Stomach smooth muscle (tissue), 2 donors: ENCODE data around the gene PLD4.
"Not testable (repeated sequence)": the region's sequence is repeated elsewhere in the genome, so short reads cannot be mapped to it uniquely, and the experiment has no call there.

Experiments used
- H3K27ac ChIP-seq: one replicate; pipeline ENCODE4 v1.7.0; 2013; ENCODE audit warnings: mild to moderate bottlenecking, low read length, inconsistent platforms
- H3K27me3 ChIP-seq, 2 donors: one replicate each; pipeline ENCODE4 v1.7.0; 2013; ENCODE audit warnings: low read length in 2 of 2; ENCODE audit not compliant: insufficient read depth in 2 of 2, control insufficient read depth in 1 of 2
- H3K36me3 ChIP-seq, 2 donors: one replicate each; pipeline ENCODE4 v1.7.0; 2013; ENCODE audit warnings: low read length in 2 of 2; ENCODE audit not compliant: control insufficient read depth in 2 of 2, insufficient read depth in 2 of 2
- H3K4me1 ChIP-seq: one replicate; pipeline ENCODE4 v1.7.0; 2013; ENCODE audit warnings: low read length; ENCODE audit not compliant: control insufficient read depth, insufficient read depth
- H3K4me3 ChIP-seq, 2 donors: one replicate each; pipeline ENCODE4 v1.7.0; 2013; ENCODE audit warnings: low read length in 2 of 2
- H3K9ac ChIP-seq, 2 donors: one replicate each; pipeline ENCODE4 v1.7.0; 2013; ENCODE audit warnings: low read length in 2 of 2, mild to moderate bottlenecking in 1 of 2
- H3K9me3 ChIP-seq, 2 donors: one replicate each; pipeline ENCODE4 v1.7.0; 2013; ENCODE audit warnings: low read length in 2 of 2; ENCODE audit not compliant: control insufficient read depth in 2 of 2
- donor health status: healthy.
- donor health status: Pancreatic carcinoma.

PLD4 gene

GRCh38 chr14:104945986-104946965 lies 21.6 kb downstream of the PLD4 start:
- H3K27me3 ChIP-seq, H3K4me1 ChIP-seq, H3K4me3 ChIP-seq, H3K9me3 ChIP-seq, H3K36me3 ChIP-seq, H3K9ac ChIP-seq, H3K27ac ChIP-seq: not testable (repeated sequence)

- H3K4me1 ChIP-seq, H3K9ac ChIP-seq, H3K27ac ChIP-seq, H3K36me3 ChIP-seq, H3K9me3 ChIP-seq, H3K4me3 ChIP-seq, H3K27me3 ChIP-seq: not testable (repeated sequence)
Measured at GRCh38 chr14:104947201-104947600, 22.5 kb downstream of the PLD4 start.

- not testable (repeated sequence) for H3K9me3 ChIP-seq
Measured at GRCh38 chr14:104947881-104948735, 23.4 kb downstream of the PLD4 start.

GRCh38 chr14:104948736-104949031 lies 24.0 kb downstream of the PLD4 start:
- peaks cover 3 to 10% of the 10 kb centered on the region in 2 donors for H3K36me3 ChIP-seq
- no peak overlapping the region for H3K27ac ChIP-seq
- no peak overlapping the region for H3K4me3 ChIP-seq
- H3K9ac ChIP-seq, result no peak overlapping the region
- H3K27me3 ChIP-seq, result no peaks in the 10 kb centered on the region
- H3K4me1 ChIP-seq, result no peaks in the 10 kb centered on the region
- H3K9me3 ChIP-seq, result no peaks in the 10 kb centered on the region

More at GRCh38 chr14:104947881-104948735, 23.4 kb downstream of the PLD4 start:
- not testable (repeated sequence) for H3K27me3 ChIP-seq, H3K4me1 ChIP-seq, H3K4me3 ChIP-seq, H3K9ac ChIP-seq, H3K36me3 ChIP-seq, H3K27ac ChIP-seq

- H3K9me3 ChIP-seq, H3K4me3 ChIP-seq, H3K27me3 ChIP-seq, H3K9ac ChIP-seq, H3K27ac ChIP-seq, H3K4me1 ChIP-seq: not testable (repeated sequence)
- H3K36me3 ChIP-seq, result peaks cover 11 to 18% of the 10 kb centered on the region in 2 donors
Measured at GRCh38 chr14:104949406-104949955, 24.8 kb downstream of the PLD4 start.

- no peaks in the 10 kb centered on the region for H3K27me3 ChIP-seq
- H3K4me1 ChIP-seq, result no peaks in the 10 kb centered on the region
- H3K9me3 ChIP-seq, result no peaks in the 10 kb centered on the region
- H3K4me3 ChIP-seq, result no peak overlapping the region
- no peak overlapping the region for H3K27ac ChIP-seq
- H3K36me3 ChIP-seq, result peaks cover 17 to 23% of the 10 kb centered on the region in 2 donors
- H3K9ac ChIP-seq, result no peak overlapping the region
Measured at GRCh38 chr14:104950021-104950420, 25.3 kb downstream of the PLD4 start.

- H3K9me3 ChIP-seq, H3K4me3 ChIP-seq, H3K4me1 ChIP-seq, H3K9ac ChIP-seq, H3K27ac ChIP-seq, H3K27me3 ChIP-seq: not testable (repeated sequence)
- H3K36me3 ChIP-seq, result peaks cover 23 to 30% of the 10 kb centered on the region in 2 donors
Measured at GRCh38 chr14:104950701-104951100, 26.0 kb downstream of the PLD4 start.

- H3K27ac ChIP-seq, H3K27me3 ChIP-seq, H3K9ac ChIP-seq, H3K4me3 ChIP-seq, H3K9me3 ChIP-seq, H3K4me1 ChIP-seq: not testable (repeated sequence)
- peaks cover 36 to 44% of the 10 kb centered on the region in 2 donors for H3K36me3 ChIP-seq
Measured at GRCh38 chr14:104951863-104952657, 27.4 kb downstream of the PLD4 start.

- no peaks in the 10 kb centered on the region for H3K9me3 ChIP-seq
- no peak overlapping the region for H3K4me3 ChIP-seq
- no peak overlapping the region for H3K9ac ChIP-seq
- no peaks in the 10 kb centered on the region for H3K27me3 ChIP-seq
- no peak overlapping the region for H3K27ac ChIP-seq
- H3K4me1 ChIP-seq, result peaks cover 10% of the 10 kb centered on the region
- H3K36me3 ChIP-seq, result peaks cover 39 to 47% of the 10 kb centered on the region in 2 donors
Measured at GRCh38 chr14:104953097-104953496, 28.4 kb downstream of the PLD4 start.
